Measurements from ENCODE around the gene RRAS2. TPM values are rescaled to one million over a fixed set of nuclear protein-coding genes. Genes with fewer than 3 reads are reported as not detected.

RRAS2 gene
- total RNA-seq, 1 donor from 2014 or later: 51.9 TPM

DNA sequence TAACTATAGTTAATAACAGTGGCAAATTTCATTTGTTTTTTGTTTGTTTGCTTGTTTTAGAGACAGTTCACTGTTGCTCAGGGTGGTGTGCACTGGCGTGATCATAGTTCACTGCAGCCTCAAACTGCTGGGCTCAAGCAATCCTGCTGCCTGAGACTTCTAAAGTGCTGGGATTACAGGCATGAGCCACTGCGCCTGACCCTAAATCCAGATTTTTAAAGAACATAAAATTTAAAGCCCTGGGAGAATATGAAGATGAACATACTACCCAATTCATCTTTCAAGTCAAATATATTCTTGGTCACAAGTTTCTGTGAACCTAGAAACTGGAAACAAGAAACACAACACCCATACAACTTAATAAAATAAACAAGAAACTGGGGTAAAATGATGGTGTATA is 28.1 kb downstream of the RRAS2 start:
- TF ChIP-seq, protein P1, sequence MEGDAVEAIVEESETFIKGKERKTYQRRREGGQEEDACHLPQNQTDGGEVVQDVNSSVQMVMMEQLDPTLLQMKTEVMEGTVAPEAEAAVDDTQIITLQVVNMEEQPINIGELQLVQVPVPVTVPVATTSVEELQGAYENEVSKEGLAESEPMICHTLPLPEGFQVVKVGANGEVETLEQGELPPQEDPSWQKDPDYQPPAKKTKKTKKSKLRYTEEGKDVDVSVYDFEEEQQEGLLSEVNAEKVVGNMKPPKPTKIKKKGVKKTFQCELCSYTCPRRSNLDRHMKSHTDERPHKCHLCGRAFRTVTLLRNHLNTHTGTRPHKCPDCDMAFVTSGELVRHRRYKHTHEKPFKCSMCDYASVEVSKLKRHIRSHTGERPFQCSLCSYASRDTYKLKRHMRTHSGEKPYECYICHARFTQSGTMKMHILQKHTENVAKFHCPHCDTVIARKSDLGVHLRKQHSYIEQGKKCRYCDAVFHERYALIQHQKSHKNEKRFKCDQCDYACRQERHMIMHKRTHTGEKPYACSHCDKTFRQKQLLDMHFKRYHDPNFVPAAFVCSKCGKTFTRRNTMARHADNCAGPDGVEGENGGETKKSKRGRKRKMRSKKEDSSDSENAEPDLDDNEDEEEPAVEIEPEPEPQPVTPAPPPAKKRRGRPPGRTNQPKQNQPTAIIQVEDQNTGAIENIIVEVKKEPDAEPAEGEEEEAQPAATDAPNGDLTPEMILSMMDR (IDR thresholded peaks at IDR 0.05; ENCODE audit: unreplicated experiment): no peak
- Mint-ChIP-seq H3K9me3 (peaks cover under 1% of the 10 kb centered on the region), H3K27ac (no peak overlapping the region), H3K4me3 (no peak overlapping the region), H3K4me1 (peaks cover 5% of the 10 kb centered on the region), H3K27me3 (ENCODE audit: low read depth) (no peaks in the 10 kb centered on the region), H3K36me3 (no peaks in the 10 kb centered on the region)
- no peak for DNase-seq (ENCODE audit: low spot score in 2 of 2, unreplicated experiment in 2 of 2)

DNA sequence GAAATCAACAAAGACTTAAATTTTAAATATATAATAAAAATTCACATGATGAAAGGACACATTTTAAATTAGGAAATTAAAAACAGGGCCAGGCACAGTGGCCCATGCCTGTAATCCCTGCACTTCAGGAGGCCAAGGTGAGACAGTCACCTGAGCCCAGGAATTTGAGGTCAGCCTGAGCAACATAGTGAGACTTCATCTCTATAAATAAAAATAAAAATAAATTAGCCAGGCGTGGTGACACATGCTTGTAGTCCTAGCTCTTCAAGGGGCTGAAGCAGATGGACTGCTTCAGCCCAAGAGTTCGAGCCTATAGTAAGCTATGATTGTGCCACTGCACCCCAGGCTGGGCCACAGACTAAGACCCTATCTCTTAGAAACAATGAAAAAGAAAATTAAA is 29.3 kb downstream of the RRAS2 start:
- Mint-ChIP-seq H3K4me1 (peaks cover 10% of the 10 kb centered on the region), H3K4me3 (no peak overlapping the region), H3K9me3 (no peaks in the 10 kb centered on the region), H3K36me3 (no peaks in the 10 kb centered on the region), H3K27me3 (ENCODE audit: low read depth) (no peaks in the 10 kb centered on the region), H3K27ac (no peak overlapping the region)
- TF ChIP-seq, protein P1 (IDR thresholded peaks at IDR 0.05; ENCODE audit: unreplicated experiment): no peak
- DNase-seq (ENCODE audit: low spot score in 2 of 2, unreplicated experiment in 2 of 2): no peak

DNA sequence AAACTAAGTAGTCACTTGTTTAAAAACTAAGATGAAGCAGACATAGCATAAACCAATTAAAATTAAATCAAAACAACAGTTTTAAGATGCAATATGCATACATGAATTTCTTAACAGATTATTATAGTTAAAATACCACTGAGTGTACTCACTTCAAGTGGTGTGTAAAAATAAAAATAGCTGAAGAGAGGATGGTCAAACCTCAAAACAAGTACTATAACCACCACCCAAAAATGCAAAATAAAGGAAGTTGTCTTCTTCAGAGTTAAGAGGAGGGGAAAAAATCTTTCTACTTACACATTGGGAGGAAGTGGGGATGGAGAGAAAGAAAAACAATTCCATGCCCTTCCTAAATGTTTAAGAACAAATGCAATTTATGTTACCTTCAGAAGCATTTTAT is 31.9 kb downstream of the RRAS2 start:
- Mint-ChIP-seq H3K9me3 (peaks cover 3% of the 10 kb centered on the region), H3K4me3 (no peak overlapping the region), H3K36me3 (no peaks in the 10 kb centered on the region), H3K27me3 (ENCODE audit: low read depth) (no peaks in the 10 kb centered on the region), H3K4me1 (peaks cover 12% of the 10 kb centered on the region), H3K27ac (no peak overlapping the region)
- DNase-seq (ENCODE audit: low spot score in 2 of 2, unreplicated experiment in 2 of 2): no peak
- TF ChIP-seq, protein P1 (IDR thresholded peaks at IDR 0.05; ENCODE audit: unreplicated experiment): no peak

DNA sequence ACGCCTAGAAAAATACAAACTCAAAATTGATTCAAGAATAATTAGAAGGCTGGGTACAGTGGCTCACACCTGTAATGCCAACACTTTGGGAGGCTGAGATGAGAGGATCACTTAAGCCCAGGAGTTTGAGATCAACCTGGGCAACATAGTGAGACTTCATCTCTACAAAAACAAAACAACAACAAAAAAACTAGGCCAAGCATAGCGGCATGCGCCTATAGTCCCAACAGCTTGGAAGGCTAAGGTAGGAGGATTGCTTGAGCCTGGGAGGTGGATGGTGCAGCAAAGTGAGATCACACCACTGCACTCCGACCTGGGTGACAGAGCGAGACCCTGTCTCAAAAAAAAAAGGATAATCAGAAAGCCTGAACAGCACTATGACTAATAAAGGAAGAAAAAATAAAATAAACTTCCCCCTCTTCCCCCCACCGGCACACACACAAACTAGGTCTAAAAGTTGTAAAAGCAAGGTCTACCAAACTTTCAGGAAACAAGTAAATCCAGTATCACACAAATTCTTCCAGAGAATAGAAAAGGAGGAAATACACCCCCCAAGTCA is 35.8 kb downstream of the RRAS2 start:
- Mint-ChIP-seq H3K9me3 (peaks cover 3% of the 10 kb centered on the region), H3K4me1 (peaks cover 20% of the 10 kb centered on the region), H3K27me3 (ENCODE audit: low read depth) (no peaks in the 10 kb centered on the region)

DNA sequence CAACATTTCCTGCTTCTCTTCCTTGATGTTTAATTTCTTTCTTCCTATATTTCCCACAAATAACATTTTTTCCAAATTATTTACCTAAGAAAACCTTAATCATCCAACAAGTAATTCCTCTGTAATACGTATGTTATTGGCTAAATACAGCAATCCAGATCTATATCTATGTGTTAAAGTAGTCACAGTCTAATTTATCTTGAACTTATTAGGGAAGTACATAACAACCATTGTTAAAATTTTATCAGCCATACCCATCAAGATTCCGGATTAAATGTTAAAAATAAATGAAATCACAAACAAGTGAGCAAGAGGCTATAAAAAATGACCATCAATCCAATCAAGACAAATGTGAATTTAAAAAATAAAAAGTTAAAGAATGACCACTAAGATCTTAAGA is 36.5 kb downstream of the RRAS2 start:
- no peaks in the 10 kb centered on the region for H3K27me3 Mint-ChIP-seq (ENCODE audit: low read depth)
- TF ChIP-seq, protein P1 (IDR thresholded peaks at IDR 0.05; ENCODE audit: unreplicated experiment): no peak
- H3K4me1 Mint-ChIP-seq: peaks cover 20% of the 10 kb centered on the region
- no peak overlapping the region for H3K4me3 Mint-ChIP-seq
- peaks cover 3% of the 10 kb centered on the region for H3K9me3 Mint-ChIP-seq
- H3K27ac Mint-ChIP-seq: no peak overlapping the region
- no peaks in the 10 kb centered on the region for H3K36me3 Mint-ChIP-seq
- DNase-seq (ENCODE audit: low spot score in 2 of 2, unreplicated experiment in 2 of 2): no peak

More for the DNA sequence above, 35.8 kb downstream of the RRAS2 start:
- TF ChIP-seq, protein P1 (IDR thresholded peaks at IDR 0.05; ENCODE audit: unreplicated experiment): no peak
- DNase-seq (ENCODE audit: low spot score in 2 of 2, unreplicated experiment in 2 of 2): no peak
- Mint-ChIP-seq H3K27ac (peak overlapping the region; percentile 7), H3K4me3 (no peak overlapping the region), H3K36me3 (no peaks in the 10 kb centered on the region)

DNA sequence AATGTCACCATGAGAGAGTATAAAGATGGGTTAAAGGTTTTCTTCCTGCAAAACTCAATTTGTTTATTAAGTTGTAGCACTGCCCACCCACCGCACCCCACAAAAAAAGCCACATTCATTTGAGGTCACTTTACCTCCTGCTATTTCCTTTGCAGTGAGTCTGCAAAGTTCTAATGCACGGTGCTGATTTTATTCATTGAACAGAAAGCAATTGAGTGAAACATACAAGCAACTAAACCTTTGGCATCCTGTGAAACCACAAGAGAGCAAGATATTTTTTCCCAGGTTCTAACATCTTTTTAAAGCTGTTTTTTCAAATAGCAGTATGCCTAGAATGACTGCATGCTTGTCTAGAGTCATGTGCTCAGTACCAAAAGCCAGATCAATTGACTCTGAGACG is 39.0 kb downstream of the RRAS2 start:
- TF ChIP-seq, protein P1 (IDR thresholded peaks at IDR 0.05; ENCODE audit: unreplicated experiment): no peak
- Mint-ChIP-seq H3K9me3 (peaks cover 3% of the 10 kb centered on the region), H3K36me3 (no peaks in the 10 kb centered on the region), H3K4me1 (peaks cover 14% of the 10 kb centered on the region), H3K27me3 (ENCODE audit: low read depth) (no peaks in the 10 kb centered on the region), H3K27ac (no peak overlapping the region), H3K4me3 (no peak overlapping the region)
- no peak for DNase-seq (ENCODE audit: low spot score in 2 of 2, unreplicated experiment in 2 of 2)
